K562 (cell line): ENCODE results near the gene SLC5A3. TPM values are rescaled to one million over a fixed set of nuclear protein-coding genes. Genes with fewer than 3 reads are reported as not detected.

Experiments
- CREB1 ChIP-seq, 2 experiments: sonication (generic) in 1 of 2; formaldehyde crosslinking in 1 of 2; IDR thresholded peaks; 2 replicates each; pipeline versions ENCODE4 v1.6.1 to v1.8.0; 2012 to 2022; ENCODE audit warnings: inconsistent platforms in 1 of 2, mild to moderate bottlenecking in 1 of 2, missing genetic modification reagents in 1 of 2, moderate library complexity in 1 of 2
- DIDO1 ChIP-seq: fragments of 450-650 bp; IDR thresholded peaks from 2 replicates; pipeline ENCODE4 v1.6.1; 2016; ENCODE audit warnings: low read depth, missing biosample characterization, missing genetic modification characterization
- FOXA1 ChIP-seq: fragments of 450-650 bp; IDR thresholded peaks from 2 replicates; pipeline ENCODE4 v1.6.1; 2016; ENCODE audit warnings: mild to moderate bottlenecking, borderline replicate concordance
- KDM5B ChIP-seq: fragments of 200-600 bp; sonication (generic); IDR thresholded peaks from 2 replicates; pipeline ENCODE4 v1.6.1; 2012; ENCODE audit warnings: low read depth, mild to moderate bottlenecking, moderate library complexity, low read length, control low read depth, inconsistent platforms; ENCODE audit not compliant: insufficient replicate concordance
- MTA1 ChIP-seq: fragments of 450-650 bp; IDR thresholded peaks from 2 replicates; pipeline ENCODE4 v1.6.1; 2017; ENCODE audit warnings: borderline replicate concordance
- MYC ChIP-seq, 2 experiments: fragments of 250-450 bp in 1 of 2; sonication (Bioruptor Pico) in 1 of 2; IDR thresholded peaks; 2 replicates each; pipeline versions ENCODE4 v1.5.1 to v1.6.1; 2012 to 2021; ENCODE audit warnings: low read depth in 2 of 2, borderline replicate concordance in 1 of 2, improper control_type of control experiment in 1 of 2, low read length in 1 of 2, mild to moderate bottlenecking in 1 of 2, moderate library complexity in 1 of 2
- PHB ChIP-seq: fragments of 250-450 bp; sonication (Bioruptor Pico); IDR thresholded peaks from 2 replicates; pipeline ENCODE4 v1.5.0; 2021
- PTTG1 ChIP-seq: fragments of 450-650 bp; IDR thresholded peaks from 2 replicates; pipeline ENCODE4 v1.6.1; 2016; ENCODE audit warnings: low read depth, mild to moderate bottlenecking, missing genetic modification characterization, missing compliant biosample characterization
- TBL1XR1 ChIP-seq, 2 experiments: IDR thresholded peaks; 2 replicates each; pipeline ENCODE4 v1.6.1; 2012; ENCODE audit warnings: improper control_type of control experiment in 2 of 2, low read length in 2 of 2, mild to moderate bottlenecking in 1 of 2
- YBX1 ChIP-seq: fragments of 450-650 bp; IDR thresholded peaks from 2 replicates; pipeline ENCODE4 v1.7.1; 2016; ENCODE audit warnings: mild to moderate bottlenecking
- ZFX ChIP-seq: sonication (generic); formaldehyde crosslinking; IDR thresholded peaks from 2 replicates; pipeline ENCODE4 v1.8.0; 2022; ENCODE audit warnings: mild to moderate bottlenecking, missing genetic modification reagents, moderate library complexity
- ZNF830 ChIP-seq: fragments of 250-450 bp; sonication (Bioruptor Pico); IDR thresholded peaks from 2 replicates; pipeline ENCODE4 v1.5.0; 2021; ENCODE audit warnings: mild to moderate bottlenecking
- polyA plus RNA-seq, 8 experiments: library from polyadenylated mRNA; depleted of rRNA in 4 of 8; stranded (reverse) in 5 of 8; unstranded in 3 of 8; fragments of >200 nt; fragmentation: Nextera tagmentation in 2 of 8; fragmentation: Illumina TruSeq in 1 of 8; extraction: Ambion mirVana in 2 of 8; extraction: Trizol in 1 of 8; gene quantifications; 2 replicates each; pipeline versions ENCODE4 v1.2.1 to v1.2.3, GENCODE V29; 2011 to 2014; ENCODE audit warnings: inconsistent platforms in 1 of 8, missing spikeins in 1 of 8
- total RNA-seq, 7 experiments: library from RNA; depleted of rRNA in 6 of 7; stranded (reverse); fragments of >200 nt in 6 of 7; fragmentation: Illumina TruSeq in 2 of 7; extraction: Trizol in 2 of 7; gene quantifications; 2 replicates each; pipeline versions ENCODE4 v1.2.1 to v1.2.3, GENCODE V29; 2011 to 2021; ENCODE audit warnings: low replicate concordance in 1 of 7
- TF ChIP-seq, protein P1 (sequence below), 2 experiments: fragments of 250-450 bp in 1 of 2; fragments of 450-650 bp in 1 of 2; sonication (Bioruptor Pico) in 1 of 2; IDR thresholded peaks; 2 replicates each; pipeline versions ENCODE4 v1.6.1 to v1.8.0; 2016 to 2021; ENCODE audit warnings: mild to moderate bottlenecking in 2 of 2, moderate library complexity in 2 of 2, missing compliant biosample characterization in 1 of 2, missing genetic modification characterization in 1 of 2
- TF ChIP-seq, protein P2 (sequence below): fragments of 200-800 bp; sonication (Bioruptor generic); IDR thresholded peaks from 2 replicates; pipeline ENCODE4 v1.6.1; 2017; ENCODE audit warnings: missing genetic modification characterization, missing compliant biosample characterization
- TF ChIP-seq, protein P3 (sequence below): fragments of 250-450 bp; sonication (Bioruptor Pico); IDR thresholded peaks from 2 replicates; pipeline ENCODE4 v1.8.0; 2021; ENCODE audit warnings: borderline replicate concordance, mild to moderate bottlenecking, moderate library complexity; ENCODE audit not compliant: poor library complexity, severe bottlenecking

The SLC5A3 gene
- total and polyA plus RNA-seq, 9 of the 15 experiments (the other 6 are each of a cell fraction or from before 2014, with no cell fraction given), result 2.9 to 20.6 (median 9.0) TPM

DNA sequence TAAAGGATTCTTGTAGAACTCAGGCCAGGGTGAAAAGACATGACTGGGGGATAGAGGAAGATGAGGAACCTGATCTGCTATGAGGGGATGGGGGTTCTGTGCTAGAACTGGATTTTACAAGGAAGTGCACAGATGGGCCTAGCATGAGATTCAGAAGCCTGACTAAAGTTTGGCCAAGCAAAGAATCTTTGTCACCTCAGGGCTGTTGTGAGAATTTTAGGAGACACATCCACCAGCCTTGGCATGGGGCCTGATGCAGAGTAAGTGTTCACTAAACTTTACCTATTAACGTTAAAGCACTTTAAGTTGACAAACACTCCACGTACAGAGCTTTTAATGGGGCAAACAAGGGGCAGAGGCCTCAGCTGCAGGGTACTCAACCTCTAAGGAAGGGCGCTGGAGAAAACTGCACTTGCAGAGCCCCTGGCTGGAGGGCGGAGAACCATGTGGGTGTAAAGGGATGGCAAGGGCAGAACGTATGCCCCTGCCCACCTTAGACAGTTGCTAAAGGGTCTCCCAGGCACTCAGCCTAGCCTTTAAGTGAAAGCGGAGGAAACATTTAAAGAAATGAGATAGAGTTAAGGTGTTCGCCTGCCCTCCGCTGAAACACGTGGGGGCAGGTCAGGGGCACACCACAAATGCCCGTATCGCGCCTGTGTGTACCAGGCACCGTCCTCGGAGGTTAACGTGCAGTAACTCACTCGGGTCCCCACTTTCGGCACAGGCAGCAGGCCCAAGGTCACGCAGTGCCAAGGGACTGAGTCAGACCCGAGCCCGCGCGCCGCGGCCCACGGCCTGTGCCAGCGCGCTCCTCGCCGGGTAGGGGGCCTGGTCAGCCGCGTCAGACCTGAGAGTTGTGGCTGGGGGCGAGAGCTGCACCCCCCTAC is 990 bp upstream of the SLC5A3 start (continued):
- no peak for TF ChIP-seq DIDO1
- no peak for TF ChIP-seq FOXA1
- no peak for TF ChIP-seq TBL1XR1 (IDR thresholded peaks at IDR 0.05; ENCODE audit: low read length in 2 of 2)
- TF ChIP-seq KDM5B, result peak; percentile 5
- TF ChIP-seq, protein P1, sequence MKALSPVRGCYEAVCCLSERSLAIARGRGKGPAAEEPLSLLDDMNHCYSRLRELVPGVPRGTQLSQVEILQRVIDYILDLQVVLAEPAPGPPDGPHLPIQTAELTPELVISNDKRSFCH (CRISPR knock-in tag; IDR thresholded peaks at IDR 0.05), result no peak
- TF ChIP-seq, protein P1 (tag; IDR thresholded peaks at IDR 0.05), result peak; percentile 87; the same call in 1 of the 2 replicates
- no peak for TF ChIP-seq ZNF830
- TF ChIP-seq, protein P2, sequence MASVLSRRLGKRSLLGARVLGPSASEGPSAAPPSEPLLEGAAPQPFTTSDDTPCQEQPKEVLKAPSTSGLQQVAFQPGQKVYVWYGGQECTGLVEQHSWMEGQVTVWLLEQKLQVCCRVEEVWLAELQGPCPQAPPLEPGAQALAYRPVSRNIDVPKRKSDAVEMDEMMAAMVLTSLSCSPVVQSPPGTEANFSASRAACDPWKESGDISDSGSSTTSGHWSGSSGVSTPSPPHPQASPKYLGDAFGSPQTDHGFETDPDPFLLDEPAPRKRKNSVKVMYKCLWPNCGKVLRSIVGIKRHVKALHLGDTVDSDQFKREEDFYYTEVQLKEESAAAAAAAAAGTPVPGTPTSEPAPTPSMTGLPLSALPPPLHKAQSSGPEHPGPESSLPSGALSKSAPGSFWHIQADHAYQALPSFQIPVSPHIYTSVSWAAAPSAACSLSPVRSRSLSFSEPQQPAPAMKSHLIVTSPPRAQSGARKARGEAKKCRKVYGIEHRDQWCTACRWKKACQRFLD, result no peak
- TF ChIP-seq, protein P3, sequence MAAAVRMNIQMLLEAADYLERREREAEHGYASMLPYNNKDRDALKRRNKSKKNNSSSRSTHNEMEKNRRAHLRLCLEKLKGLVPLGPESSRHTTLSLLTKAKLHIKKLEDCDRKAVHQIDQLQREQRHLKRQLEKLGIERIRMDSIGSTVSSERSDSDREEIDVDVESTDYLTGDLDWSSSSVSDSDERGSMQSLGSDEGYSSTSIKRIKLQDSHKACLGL (CRISPR knock-in tag), result no peak
- TF ChIP-seq ZFX (CRISPR knock-in tag), result peak; percentile 60
- TF ChIP-seq PTTG1 (tag), result no peak
- no peak for TF ChIP-seq MTA1
- no peak for TF ChIP-seq YBX1
- TF ChIP-seq MYC (IDR thresholded peaks at IDR 0.05; ENCODE audit: low read depth, low read length), result no peak
- TF ChIP-seq MYC (CRISPR knock-in tag; IDR thresholded peaks at IDR 0.05; ENCODE audit: borderline replicate concordance, low read depth), result peak; percentile 55; the same call in 1 of the 2 replicates
- no peak for TF ChIP-seq PHB (CRISPR knock-in tag)
- TF ChIP-seq CREB1 (IDR thresholded peaks at IDR 0.05), result 0 out of 2 replicates have a peak, but pooled peaks have one; percentile 3
- TF ChIP-seq CREB1 (CRISPR knock-in tag; IDR thresholded peaks at IDR 0.05), result no peak
